Activated T-cell treated with anti-CD3 and anti-CD28 coated beads, Interleukin-2, amount 50 U/mL, for 72 hours (primary cell): Measurements from ENCODE around the gene ITGA2B. TPM values are rescaled to one million over a fixed set of nuclear protein-coding genes. Genes with fewer than 3 reads are reported as not detected.
A peak's percentile ranks its signal among the peaks of the same experiment; 100 is the strongest.

ENCODE experiments used
- ATAC-seq, 2 donors: fragments of 150-1000 bp; cut with Tn5 transposase; replicated peaks in 1 of 2; 2 replicates each; pipeline ENCODE4 v1.10.0; 2021; ENCODE audit warnings: moderate library complexity in 2 of 2, mild to moderate bottlenecking in 1 of 2
- DNase-seq, 2 donors: peaks; one replicate each; pipeline ENCODE4 v3.0.0; 2021 to 2022; ENCODE audit warnings: mixed read lengths in 1 of 2
- H3K27ac Mint-ChIP-seq: one replicate; pipeline ENCODE4 v1.8.0; 2022; ENCODE audit warnings: mild to moderate bottlenecking, moderate library complexity, mixed read lengths
- H3K27me3 Mint-ChIP-seq: one replicate; pipeline ENCODE4 v1.8.0; 2022; ENCODE audit warnings: low read depth, mixed read lengths
- H3K36me3 Mint-ChIP-seq, 2 donors: one replicate each; pipeline ENCODE4 v1.8.0; 2022; ENCODE audit warnings: mixed read lengths in 2 of 2, mild to moderate bottlenecking in 1 of 2; ENCODE audit not compliant: insufficient read depth in 2 of 2
- H3K4me1 Mint-ChIP-seq: one replicate; pipeline ENCODE4 v1.8.0; 2022; ENCODE audit warnings: low read depth, mixed read lengths
- H3K4me3 Mint-ChIP-seq, 2 donors: one replicate each; pipeline ENCODE4 v1.8.0; 2022; ENCODE audit warnings: mild to moderate bottlenecking in 2 of 2, mixed read lengths in 2 of 2, moderate library complexity in 2 of 2
- H3K9me3 Mint-ChIP-seq, 2 donors: one replicate each; pipeline ENCODE4 v1.8.0; 2022; ENCODE audit warnings: mixed read lengths in 2 of 2
- total RNA-seq, 2 donors: library from RNA; stranded (reverse); gene quantifications; one replicate each; pipeline ENCODE4 v1.2.3, GENCODE V29; 2022

Gene ITGA2B
- total RNA-seq, 2 donors from 2014 or later: 2.1 to 3.2 TPM

DNA sequence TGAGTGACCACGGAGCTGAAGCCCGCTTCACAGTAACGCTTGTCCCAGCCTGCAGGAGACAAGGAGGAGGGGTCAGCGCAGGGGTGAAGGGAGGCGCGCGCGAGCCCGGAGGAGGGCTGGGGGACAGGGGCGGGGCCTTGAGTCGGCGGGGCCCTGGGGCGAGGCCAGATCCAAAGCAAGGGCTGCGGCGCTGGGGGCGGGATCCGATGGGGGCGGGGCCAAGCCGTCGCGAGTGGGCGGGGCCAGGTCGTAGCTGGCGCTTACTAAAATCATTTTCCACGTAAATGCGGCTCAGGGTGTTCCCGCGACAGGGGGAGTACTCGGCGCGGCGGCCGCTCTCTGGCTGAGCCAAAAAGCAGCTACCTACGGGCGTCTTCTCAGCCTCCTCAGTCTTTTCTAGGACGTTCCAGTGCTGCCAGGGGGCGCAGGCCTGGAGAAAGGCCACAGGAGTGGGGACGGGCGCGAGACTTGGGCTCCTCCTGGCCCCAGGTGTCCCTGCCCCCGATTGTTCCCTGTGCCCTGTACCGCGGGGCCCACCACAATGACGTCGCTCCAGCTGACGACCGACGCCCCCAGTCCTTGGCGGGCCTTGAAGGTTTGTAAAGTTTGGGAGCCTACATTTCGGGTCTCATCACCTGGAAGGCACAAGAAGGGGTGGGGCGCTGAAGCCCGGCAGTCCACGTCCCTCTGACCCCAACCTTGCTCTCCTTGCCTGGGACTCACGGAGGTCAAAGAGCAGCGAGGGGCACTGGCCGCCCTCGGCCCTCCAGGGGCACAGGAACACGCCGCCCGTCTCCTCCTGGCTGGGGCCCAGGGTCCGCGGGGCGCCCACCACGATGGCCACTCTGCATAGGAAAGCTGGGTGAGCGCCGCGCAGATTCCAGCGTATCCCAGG, 3.9 kb downstream of the ITGA2B start:
- Mint-ChIP-seq H3K27me3 (peaks cover 36% of the 10 kb centered on the region), H3K27ac (no peak overlapping the region), H3K4me3 (peak overlapping the region; percentile 80 to 86), H3K9me3 (no peaks in the 10 kb centered on the region), H3K4me1 (peaks cover 21% of the 10 kb centered on the region), H3K36me3 (no peaks in the 10 kb centered on the region)
- peak; percentile 90 to 91 for DNase-seq
- ATAC-seq: peak; percentile 89 to 91

DNA sequence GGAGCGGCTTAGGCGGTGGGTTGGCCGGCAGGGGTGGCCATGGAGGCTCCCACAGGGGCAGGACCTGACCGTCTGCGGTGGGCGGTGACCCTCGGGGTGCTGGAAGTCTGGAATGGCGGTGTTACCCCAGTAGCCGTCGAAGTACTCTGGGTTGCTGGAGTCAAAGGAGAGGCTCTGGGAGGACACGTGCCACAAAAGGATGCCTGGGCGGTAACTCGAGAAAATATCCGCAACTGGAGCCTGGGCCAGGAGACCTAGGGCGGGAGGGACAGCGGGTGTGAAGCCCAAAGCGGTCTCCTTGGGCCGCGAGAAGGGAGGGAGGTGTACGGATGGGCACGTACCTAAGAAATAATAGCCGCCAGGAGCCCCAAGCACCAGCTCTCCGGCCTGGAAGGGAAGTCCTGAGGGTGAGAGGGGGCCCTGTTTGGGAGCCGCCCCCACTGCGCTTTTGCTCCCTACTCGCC, 4.6 kb downstream of the ITGA2B start:
- Mint-ChIP-seq H3K27me3 (peaks cover 31% of the 10 kb centered on the region), H3K4me3 (peak overlapping the region; percentile 80 to 86), H3K36me3 (no peaks in the 10 kb centered on the region), H3K9me3 (no peaks in the 10 kb centered on the region), H3K4me1 (peaks cover 16% of the 10 kb centered on the region), H3K27ac (no peak overlapping the region)
- DNase-seq (no peak), ATAC-seq (no peak)

DNA sequence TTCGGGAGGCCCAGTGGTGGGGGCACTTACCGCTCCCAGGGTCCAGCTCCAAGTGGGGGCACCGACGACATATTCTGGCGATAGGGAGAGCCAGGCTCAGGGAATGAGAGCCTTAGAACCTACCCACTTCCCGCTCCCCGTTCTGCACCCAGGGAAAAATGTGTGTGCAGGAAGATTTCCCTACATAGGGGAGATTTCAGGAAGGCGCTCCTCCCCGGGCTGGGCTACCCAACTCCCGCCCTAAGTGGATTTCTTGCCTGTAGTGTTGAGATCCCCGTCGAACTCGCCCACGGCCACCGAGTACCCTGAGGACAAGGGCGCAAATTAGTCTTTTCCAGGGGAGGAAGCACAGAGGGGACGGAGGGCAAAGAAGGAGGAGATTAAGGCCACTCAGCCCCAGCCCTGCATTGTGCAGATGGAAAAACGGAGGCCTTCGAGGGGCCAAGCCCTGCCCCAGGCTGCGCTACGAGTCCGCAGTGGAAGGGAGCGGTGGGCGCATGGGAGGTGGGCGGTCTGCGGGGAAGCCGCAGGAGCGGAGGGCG, 5.1 kb downstream of the ITGA2B start:
- peaks cover 11% of the 10 kb centered on the region for H3K4me1 Mint-ChIP-seq
- peaks cover 26% of the 10 kb centered on the region for H3K27me3 Mint-ChIP-seq
- H3K27ac Mint-ChIP-seq: no peak overlapping the region

DNA sequence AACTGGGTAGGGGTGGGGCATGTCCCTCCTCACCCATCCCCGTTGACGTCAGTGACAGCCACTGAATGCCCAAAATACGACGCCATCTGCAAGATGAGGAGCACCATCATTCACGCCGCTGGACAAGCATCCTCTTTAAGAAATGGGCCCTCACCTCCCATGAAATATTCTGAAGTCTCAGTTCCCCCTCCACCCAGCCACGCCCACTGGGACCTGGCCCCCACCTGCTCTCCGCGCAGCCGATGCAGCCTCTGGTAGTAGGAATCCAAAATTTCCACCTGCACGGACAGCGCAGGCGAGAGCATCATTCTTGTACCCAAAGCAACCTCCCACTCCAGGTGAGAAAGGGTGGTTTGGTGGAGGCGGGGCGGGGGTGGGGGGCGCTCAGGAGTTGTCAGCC, 5.6 kb downstream of the ITGA2B start:
- no peaks in the 10 kb centered on the region for H3K36me3 Mint-ChIP-seq
- DNase-seq (no peak), ATAC-seq (no peak)
- H3K4me1 Mint-ChIP-seq: peaks cover 11% of the 10 kb centered on the region
- H3K4me3 Mint-ChIP-seq: no peak overlapping the region
- H3K9me3 Mint-ChIP-seq: no peaks in the 10 kb centered on the region
- no peak overlapping the region for H3K27ac Mint-ChIP-seq
- H3K27me3 Mint-ChIP-seq: peaks cover 21% of the 10 kb centered on the region

More for the DNA sequence above, 5.1 kb downstream of the ITGA2B start:
- no peak for DNase-seq
- H3K4me3 Mint-ChIP-seq: peak overlapping the region; percentile 55 to 80
- H3K36me3 Mint-ChIP-seq: no peaks in the 10 kb centered on the region
- no peaks in the 10 kb centered on the region for H3K9me3 Mint-ChIP-seq
- no peak for ATAC-seq

DNA sequence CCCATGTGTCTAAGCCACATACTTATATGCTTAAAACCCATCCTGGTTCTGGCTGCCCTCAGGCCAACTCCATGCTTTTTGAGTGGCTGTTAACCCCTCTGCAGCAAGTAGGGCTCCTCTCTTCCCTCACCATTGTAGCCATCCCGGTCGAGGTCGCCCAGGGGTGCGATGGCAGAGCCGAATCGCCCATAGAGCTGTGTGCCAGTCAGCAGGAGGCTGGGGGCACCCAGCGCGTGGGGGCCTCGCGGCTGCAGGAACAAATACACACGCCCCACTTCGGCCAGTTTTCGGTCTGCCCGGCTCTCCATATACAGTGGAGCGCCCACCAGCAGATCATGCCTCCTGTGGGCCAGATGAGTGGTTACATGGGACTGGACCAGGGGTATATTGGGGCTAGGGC, 6.1 kb downstream of the ITGA2B start:
- H3K4me1 Mint-ChIP-seq: peaks cover 11% of the 10 kb centered on the region
- DNase-seq (no peak), ATAC-seq (no peak)
- H3K9me3 Mint-ChIP-seq: no peaks in the 10 kb centered on the region
- H3K4me3 Mint-ChIP-seq: no peak overlapping the region
- H3K36me3 Mint-ChIP-seq: no peaks in the 10 kb centered on the region
- peaks cover 20% of the 10 kb centered on the region for H3K27me3 Mint-ChIP-seq
- no peak overlapping the region for H3K27ac Mint-ChIP-seq

DNA sequence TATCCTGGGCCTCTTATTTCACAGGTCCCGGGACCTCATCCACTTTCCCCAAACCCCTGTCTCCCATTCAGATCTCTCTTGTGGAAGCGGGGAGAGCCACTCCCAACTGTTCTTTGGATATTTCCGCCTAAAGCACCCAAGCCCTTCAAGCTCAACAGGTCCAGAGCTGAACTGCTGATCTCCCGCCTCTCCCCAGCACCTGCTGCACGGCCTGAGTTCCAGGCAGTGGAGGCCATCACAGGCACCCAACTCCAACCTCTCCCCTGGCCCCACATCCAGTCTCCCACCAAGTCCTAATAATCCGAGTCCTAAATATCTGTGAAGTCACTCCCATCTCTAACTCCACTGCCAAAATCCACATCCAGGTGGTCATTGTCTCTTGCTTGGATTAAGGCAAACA, 6.5 kb downstream of the ITGA2B start:
- DNase-seq: no peak
- Mint-ChIP-seq H3K27me3 (peaks cover 20% of the 10 kb centered on the region), H3K9me3 (no peaks in the 10 kb centered on the region), H3K4me1 (peaks cover 11% of the 10 kb centered on the region), H3K36me3 (no peaks in the 10 kb centered on the region), H3K4me3 (no peak overlapping the region), H3K27ac (no peak overlapping the region)
- no peak for ATAC-seq

DNA sequence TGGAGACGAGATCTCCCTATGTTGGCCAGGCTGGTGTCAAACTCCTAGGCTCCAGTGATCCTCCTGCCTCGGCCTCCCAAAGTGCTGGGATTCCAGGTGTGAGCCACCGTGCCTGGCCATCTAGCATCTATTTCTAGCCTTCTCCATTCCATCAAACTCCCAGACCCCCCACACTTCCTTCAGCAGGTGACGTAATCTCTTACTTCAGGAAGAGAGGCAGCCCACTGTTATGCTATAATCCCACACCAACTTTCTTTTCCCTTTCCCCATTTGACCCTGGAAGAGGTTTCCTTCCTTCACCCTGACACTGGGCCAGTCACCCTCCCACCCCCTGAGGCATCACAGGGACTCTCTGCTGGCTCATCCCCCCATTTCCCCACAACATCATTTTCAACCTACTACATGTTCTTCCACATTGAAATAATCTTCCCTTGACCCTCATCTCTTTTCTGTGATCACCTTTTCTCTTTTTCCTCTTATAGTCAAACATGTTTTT, 7.6 kb downstream of the ITGA2B start:
- H3K27ac Mint-ChIP-seq: no peak overlapping the region
- peaks cover 20% of the 10 kb centered on the region for H3K27me3 Mint-ChIP-seq
- H3K36me3 Mint-ChIP-seq: no peaks in the 10 kb centered on the region
- peaks cover 11% of the 10 kb centered on the region for H3K4me1 Mint-ChIP-seq
- H3K9me3 Mint-ChIP-seq: no peaks in the 10 kb centered on the region
- DNase-seq: no peak
- no peak for ATAC-seq
- no peak overlapping the region for H3K4me3 Mint-ChIP-seq

DNA sequence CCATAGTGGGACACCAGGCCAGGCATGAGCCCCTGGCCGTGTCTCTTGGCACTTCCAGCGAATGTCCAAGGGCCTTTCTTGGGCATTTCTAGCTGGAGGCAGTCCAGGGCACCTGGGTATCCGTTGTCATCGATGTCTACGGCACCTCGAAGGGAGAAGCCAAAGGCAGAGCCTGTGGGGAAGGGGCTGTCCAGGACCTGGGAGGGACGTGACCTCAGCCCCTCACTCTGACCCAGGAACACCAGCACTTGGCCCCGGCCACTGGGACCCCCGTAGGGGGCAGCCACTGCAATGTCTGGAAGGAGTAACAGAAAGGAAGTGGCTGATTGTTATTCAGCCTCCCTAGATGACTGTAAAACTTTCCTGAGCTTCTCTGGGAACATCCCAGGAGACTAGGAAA, 8.7 kb downstream of the ITGA2B start:
- no peak for DNase-seq
- Mint-ChIP-seq H3K27ac (no peak overlapping the region), H3K27me3 (peaks cover 15% of the 10 kb centered on the region), H3K9me3 (no peaks in the 10 kb centered on the region), H3K4me1 (peaks cover 6% of the 10 kb centered on the region), H3K4me3 (no peak overlapping the region), H3K36me3 (no peaks in the 10 kb centered on the region)
- no peak for ATAC-seq

DNA sequence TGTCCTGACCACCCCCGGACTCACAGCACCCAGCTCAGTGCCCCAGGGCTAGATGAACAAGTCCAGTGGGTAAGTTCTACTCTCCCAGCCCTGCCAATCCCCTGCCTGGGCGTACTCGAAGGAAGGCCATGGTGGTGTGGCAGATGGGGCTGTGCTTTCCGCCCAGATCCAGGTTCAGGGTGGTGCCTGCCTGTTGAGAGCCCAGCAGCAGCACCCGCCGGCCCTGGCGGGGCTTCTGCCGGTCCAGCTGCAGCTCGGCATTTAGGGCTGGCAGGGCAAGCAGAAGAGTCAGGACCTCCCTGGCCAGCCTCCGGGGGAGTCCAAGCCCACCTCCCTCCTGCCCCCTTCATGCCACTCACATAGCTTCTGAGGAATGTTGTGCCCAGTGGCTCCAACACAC, 9.6 kb downstream of the ITGA2B start:
- no peak overlapping the region for H3K27ac Mint-ChIP-seq
- H3K27me3 Mint-ChIP-seq: peaks cover 15% of the 10 kb centered on the region
- H3K9me3 Mint-ChIP-seq: no peaks in the 10 kb centered on the region
- H3K4me3 Mint-ChIP-seq: no peak overlapping the region
- H3K36me3 Mint-ChIP-seq: no peaks in the 10 kb centered on the region
- H3K4me1 Mint-ChIP-seq: peaks cover 3% of the 10 kb centered on the region
- DNase-seq (no peak), ATAC-seq (no peak)

DNA sequence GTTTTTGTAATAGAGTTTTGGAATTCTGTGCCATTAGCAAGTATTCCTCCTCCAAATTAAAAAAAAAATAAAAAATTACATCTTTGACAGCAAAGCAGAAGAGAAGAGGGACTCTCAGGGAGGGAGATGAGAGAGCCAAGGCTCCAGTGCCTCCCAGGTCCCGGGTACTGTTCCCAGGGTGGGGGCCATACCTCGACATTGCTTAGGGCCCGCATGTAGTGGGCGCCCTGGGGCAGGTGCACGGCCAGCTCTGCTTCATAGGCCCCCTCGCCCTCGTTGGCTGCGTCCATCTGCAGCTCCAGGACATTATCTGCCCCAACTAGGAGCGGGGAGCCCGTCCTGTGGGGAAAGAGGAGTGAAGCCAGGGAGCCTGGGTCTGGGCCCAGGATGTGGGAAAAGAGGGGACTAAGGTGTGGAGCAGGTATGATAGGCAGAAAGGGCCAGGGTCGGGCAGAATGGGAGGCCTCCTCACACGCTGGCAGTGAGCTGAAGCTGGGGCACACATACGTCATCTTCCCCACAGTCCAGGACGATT, 11.2 kb downstream of the ITGA2B start:
- ATAC-seq (no peak), DNase-seq (no peak)
- Mint-ChIP-seq H3K9me3 (no peaks in the 10 kb centered on the region), H3K27ac (no peak overlapping the region), H3K4me1 (no peaks in the 10 kb centered on the region), H3K27me3 (peaks cover 10% of the 10 kb centered on the region), H3K4me3 (no peak overlapping the region), H3K36me3 (no peaks in the 10 kb centered on the region)

DNA sequence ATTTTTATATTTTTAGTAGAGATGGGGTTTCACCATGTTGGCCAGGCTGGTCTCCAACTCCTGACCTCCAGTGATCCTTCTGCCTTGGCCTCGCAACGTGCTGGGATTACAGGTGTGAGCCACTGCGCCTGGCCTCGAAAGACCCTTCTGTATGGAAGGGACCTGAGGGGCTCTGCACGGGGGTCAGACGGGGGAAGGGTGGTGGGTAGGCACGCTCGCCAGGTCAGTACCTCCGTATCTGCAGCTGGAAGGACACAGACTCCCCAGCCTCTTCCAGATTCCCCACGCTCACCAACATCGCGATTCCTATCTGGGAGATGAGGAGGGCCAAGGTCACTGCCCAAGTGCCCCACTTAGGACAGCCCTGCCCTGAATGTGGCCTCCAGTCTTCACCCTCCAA, 12.7 kb downstream of the ITGA2B start:
- no peak overlapping the region for H3K27ac Mint-ChIP-seq
- H3K27me3 Mint-ChIP-seq: peaks cover 10% of the 10 kb centered on the region
- ATAC-seq (no peak), DNase-seq (no peak)
- H3K4me1 Mint-ChIP-seq: no peaks in the 10 kb centered on the region
- no peaks in the 10 kb centered on the region for H3K36me3 Mint-ChIP-seq
- H3K9me3 Mint-ChIP-seq: no peaks in the 10 kb centered on the region
- no peak overlapping the region for H3K4me3 Mint-ChIP-seq

DNA sequence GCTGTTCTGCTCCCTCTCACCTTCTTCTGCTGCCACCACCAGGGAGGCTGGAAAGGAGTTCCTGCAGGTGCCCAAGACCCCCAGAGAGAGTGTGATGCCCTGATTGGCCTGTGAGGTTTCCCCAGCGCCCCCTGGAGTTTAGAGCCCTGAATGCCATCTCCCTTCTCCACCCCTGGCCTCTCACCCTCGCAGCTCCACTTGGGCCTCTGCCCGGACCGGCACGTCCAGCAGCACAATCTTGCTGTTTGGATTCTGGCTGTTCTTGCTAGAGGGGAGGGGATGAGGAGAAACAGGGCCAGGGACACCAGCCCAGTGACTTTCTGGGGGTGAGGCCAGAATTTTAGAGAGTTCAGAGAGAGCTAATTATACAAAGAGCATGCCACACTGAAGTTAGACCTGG, 13.3 kb downstream of the ITGA2B start:
- ATAC-seq (peak in 1 of 2 donors; percentile 23), DNase-seq (peak; percentile 26 to 37)
- Mint-ChIP-seq H3K27ac (no peak overlapping the region), H3K4me3 (no peak overlapping the region), H3K36me3 (no peaks in the 10 kb centered on the region), H3K9me3 (no peaks in the 10 kb centered on the region), H3K4me1 (no peaks in the 10 kb centered on the region), H3K27me3 (peaks cover 13% of the 10 kb centered on the region)

DNA sequence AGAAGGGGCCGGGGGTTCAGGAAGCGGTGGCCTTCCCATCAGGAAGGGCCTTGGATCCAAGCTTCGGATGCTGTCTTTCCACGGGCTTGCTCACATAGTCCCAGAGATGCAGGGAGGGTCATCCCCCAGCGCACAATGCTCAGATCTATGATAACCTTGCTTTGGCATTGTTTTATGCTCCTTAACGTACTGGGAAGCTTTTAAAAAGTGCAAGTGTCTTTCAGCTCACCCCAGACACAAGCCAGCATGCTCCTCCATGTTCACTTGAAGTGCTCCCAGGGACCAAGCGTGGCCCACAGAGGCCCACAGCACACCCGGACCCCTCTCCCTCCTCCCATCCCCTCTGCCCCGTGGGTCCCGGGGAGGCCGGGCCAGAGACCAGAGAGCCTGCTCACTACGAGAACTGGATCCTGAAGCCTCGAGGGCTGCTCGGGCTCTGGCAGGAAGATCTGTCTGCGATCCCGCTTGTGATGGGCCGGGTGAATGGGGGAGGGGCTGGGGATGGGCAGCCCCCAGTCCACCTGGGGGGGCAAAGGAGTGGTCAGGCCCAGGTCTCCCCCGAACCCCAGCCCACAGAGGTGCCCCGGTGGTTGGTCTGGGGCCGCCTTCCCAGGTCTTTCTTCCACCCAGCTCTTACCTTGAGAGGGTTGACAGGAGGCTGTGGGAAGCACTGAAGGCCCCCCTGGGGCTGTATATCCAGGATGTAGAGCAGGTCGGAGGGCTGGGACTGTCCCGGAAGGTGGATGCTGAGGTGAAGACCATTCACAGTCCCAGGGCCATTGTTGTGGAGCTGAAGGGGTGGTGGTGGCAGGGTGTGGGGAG, 14.0 kb downstream of the ITGA2B start:
- ATAC-seq: no peak
- Mint-ChIP-seq H3K36me3 (no peaks in the 10 kb centered on the region), H3K9me3 (no peaks in the 10 kb centered on the region)

More for the DNA sequence above, 14.0 kb downstream of the ITGA2B start:
- DNase-seq: no peak
- H3K4me3 Mint-ChIP-seq: no peak overlapping the region
- H3K27me3 Mint-ChIP-seq: peaks cover 13% of the 10 kb centered on the region
- H3K27ac Mint-ChIP-seq: no peak overlapping the region
- no peaks in the 10 kb centered on the region for H3K4me1 Mint-ChIP-seq
